K562 (cell line): ENCODE data around the gene PHLDB1. TPM values are rescaled to one million over a fixed set of nuclear protein-coding genes. Genes with fewer than 3 reads are reported as not detected.

Experiments used
- ATF1 ChIP-seq, 2 experiments: fragments of 450-650 bp in 1 of 2; IDR thresholded peaks; 2 replicates each; pipeline ENCODE4 v1.6.1; 2016; ENCODE audit warnings: missing compliant biosample characterization in 1 of 2, missing genetic modification characterization in 1 of 2
- ETV5 ChIP-seq: sonication (generic); formaldehyde crosslinking; IDR thresholded peaks from 2 replicates; pipeline ENCODE4 v1.4.0; 2020; ENCODE audit warnings: low read depth, mild to moderate bottlenecking, missing genetic modification reagents
- FOS ChIP-seq: IDR thresholded peaks from 3 replicates; pipeline ENCODE4 v1.6.1; 2011; ENCODE audit not compliant: insufficient read length; ENCODE audit errors: extremely low read depth
- GATAD2A ChIP-seq: fragments of 450-650 bp; IDR thresholded peaks from 2 replicates; pipeline ENCODE4 v1.6.1; 2017
- HEY1 ChIP-seq: fragments of 250-450 bp; sonication (Bioruptor Pico); IDR thresholded peaks from 2 replicates; pipeline ENCODE4 v1.5.0; 2020; ENCODE audit warnings: mild to moderate bottlenecking, moderate library complexity, borderline replicate concordance
- HNRNPH1 ChIP-seq: fragments of 200-400 bp; formaldehyde crosslinking; optimal IDR thresholded peaks from 2 replicates; pipeline ENCODE3; 2017; ENCODE audit warnings: low read depth, mild to moderate bottlenecking, low read length, moderate library complexity
- MAX ChIP-seq: sonication (generic); formaldehyde crosslinking; IDR thresholded peaks from 2 replicates; pipeline ENCODE4 v1.9.0; 2022; ENCODE audit warnings: mild to moderate bottlenecking, missing genetic modification reagents
- MEF2A ChIP-seq: IDR thresholded peaks from 2 replicates; pipeline ENCODE4 v1.6.1; 2011; ENCODE audit warnings: low read depth, mild to moderate bottlenecking, low read length, moderate library complexity; ENCODE audit not compliant: control insufficient read depth
- MEIS2 ChIP-seq: fragments of 450-650 bp; IDR thresholded peaks from 2 replicates; pipeline ENCODE4 v1.6.1; 2014; ENCODE audit warnings: mild to moderate bottlenecking; ENCODE audit not compliant: partially characterized antibody
- MLLT1 ChIP-seq, 2 experiments: fragments of 450-650 bp; IDR thresholded peaks; 2 replicates each; pipeline ENCODE4 v1.6.1; 2016
- NELFE ChIP-seq: IDR thresholded peaks from 2 replicates; pipeline ENCODE4 v1.6.1; 2011; ENCODE audit warnings: mild to moderate bottlenecking; ENCODE audit not compliant: insufficient read depth, insufficient read length
- PCBP1 ChIP-seq: fragments of 200-400 bp; formaldehyde crosslinking; IDR thresholded peaks from 2 replicates; pipeline ENCODE4 v1.6.1; 2018; ENCODE audit warnings: mild to moderate bottlenecking, low read depth, low read length; ENCODE audit not compliant: poor library complexity, severe bottlenecking
- PCBP2 ChIP-seq: fragments of 200-400 bp; formaldehyde crosslinking; IDR thresholded peaks from 2 replicates; pipeline ENCODE4 v1.6.1; 2018; ENCODE audit warnings: low read length, low read depth, mild to moderate bottlenecking, moderate library complexity; ENCODE audit not compliant: poor library complexity, severe bottlenecking
- RUNX1 ChIP-seq: sonication (generic); IDR thresholded peaks from 2 replicates; pipeline ENCODE4 v1.6.1; 2016; ENCODE audit warnings: antibody characterized with exemption, low read depth
- SMC3 ChIP-seq: conservative IDR thresholded peaks from 2 replicates; pipeline ENCODE4 v1.6.1; 2011; ENCODE audit warnings: low read depth, low read length, improper control_type of control experiment; ENCODE audit not compliant: insufficient read depth
- STAG1 ChIP-seq: sonication (generic); formaldehyde crosslinking; IDR thresholded peaks from 2 replicates; pipeline ENCODE4 v1.5.0; 2020; ENCODE audit warnings: missing genetic modification reagents, borderline replicate concordance
- THAP12 ChIP-seq: fragments of 250-450 bp; sonication (Bioruptor Pico); IDR thresholded peaks from 2 replicates; pipeline ENCODE4 v1.9.0; 2021; ENCODE audit warnings: mild to moderate bottlenecking, inconsistent platforms
- YBX1 ChIP-seq: fragments of 450-650 bp; IDR thresholded peaks from 2 replicates; pipeline ENCODE4 v1.7.1; 2016; ENCODE audit warnings: mild to moderate bottlenecking
- ZBTB49 ChIP-seq: sonication (generic); formaldehyde crosslinking; IDR thresholded peaks from 2 replicates; pipeline ENCODE4 v1.8.0; 2022; ENCODE audit warnings: missing genetic modification reagents, mild to moderate bottlenecking, borderline replicate concordance
- ZNF561 ChIP-seq: fragments of 450-650 bp; formaldehyde crosslinking; conservative IDR thresholded peaks from 2 replicates; pipeline ENCODE4 v1.4.0; 2020; ENCODE audit warnings: mild to moderate bottlenecking, moderate library complexity
- ZNF668 ChIP-seq: fragments of 250-450 bp; sonication (Bioruptor Pico); IDR thresholded peaks from 2 replicates; pipeline ENCODE4 v1.8.0; 2022; ENCODE audit warnings: mild to moderate bottlenecking, inconsistent platforms
- ZNF77 ChIP-seq: fragments of 250-450 bp; sonication (Bioruptor Pico); IDR thresholded peaks from 2 replicates; pipeline ENCODE4 v1.5.0; 2020
- polyA plus RNA-seq, 8 experiments: library from polyadenylated mRNA; depleted of rRNA in 4 of 8; stranded (reverse) in 5 of 8; unstranded in 3 of 8; fragments of >200 nt; fragmentation: Nextera tagmentation in 2 of 8; fragmentation: Illumina TruSeq in 1 of 8; extraction: Ambion mirVana in 2 of 8; extraction: Trizol in 1 of 8; gene quantifications; 2 replicates each; pipeline versions ENCODE4 v1.2.1 to v1.2.3, GENCODE V29; 2011 to 2014; ENCODE audit warnings: inconsistent platforms in 1 of 8, missing spikeins in 1 of 8
- total RNA-seq, 7 experiments: library from RNA; depleted of rRNA in 6 of 7; stranded (reverse); fragments of >200 nt in 6 of 7; fragmentation: Illumina TruSeq in 2 of 7; extraction: Trizol in 2 of 7; gene quantifications; 2 replicates each; pipeline versions ENCODE4 v1.2.1 to v1.2.3, GENCODE V29; 2011 to 2021; ENCODE audit warnings: low replicate concordance in 1 of 7

The PHLDB1 gene
- total and polyA plus RNA-seq, 9 of the 15 experiments (the other 6 are each of a cell fraction or from before 2014, with no cell fraction given): 2.0 to 28.7 (median 16.2) TPM

GRCh38 chr11:118659314-118659952 is 52.0 kb downstream of the PHLDB1 start (continued):
- TF ChIP-seq ATF1 (CRISPR knock-in tag; IDR thresholded peaks at IDR 0.05): no peak
- no peak; the same call in 1 of the 2 replicates for TF ChIP-seq ATF1 (tag; IDR thresholded peaks at IDR 0.05)
- TF ChIP-seq NELFE: no peak
- TF ChIP-seq FOS: no peak
- no peak for TF ChIP-seq HNRNPH1
- TF ChIP-seq SMC3: peak; percentile 95
- TF ChIP-seq THAP12 (CRISPR knock-in tag): no peak
- 0 out of 2 replicates have a peak, but pooled peaks have one; percentile 21 for TF ChIP-seq MAX (CRISPR knock-in tag)
- no peak for TF ChIP-seq MEIS2
- TF ChIP-seq GATAD2A: no peak
- TF ChIP-seq YBX1: no peak
- TF ChIP-seq ETV5 (CRISPR knock-in tag): peak; percentile 58; the same call in 1 of the 2 replicates
- TF ChIP-seq ZNF668 (CRISPR knock-in tag): no peak
- no peak for TF ChIP-seq MLLT1 (IDR thresholded peaks at IDR 0.05)
- TF ChIP-seq PCBP2: no peak
- TF ChIP-seq ZNF77 (CRISPR knock-in tag): no peak
- TF ChIP-seq RUNX1: no peak
- no peak for TF ChIP-seq HEY1
- peak; percentile 99 for TF ChIP-seq STAG1 (CRISPR knock-in tag)
- no peak for TF ChIP-seq ZNF561
- no peak for TF ChIP-seq ZBTB49 (CRISPR knock-in tag)
- TF ChIP-seq MEF2A: no peak
- no peak for TF ChIP-seq PCBP1
